ENCODE results near the gene DALRD3.

Gene DALRD3

GRCh38 chr3:49017971-49018706, at the start of gene DALRD3:
Gene DALRD3 (minus strand): TSS chr3:49018580. CDS start chr3:49018564, 16 bp downstream.
- DNase-seq (ENCODE audit: low spot score): peak; percentile 71

- DNase-seq (ENCODE audit: low spot score): no peak
Observed at GRCh38 chr3:49058011-49058410, 39.6 kb upstream of the DALRD3 start.

- no peak for DNase-seq (ENCODE audit: low spot score)
Observed at GRCh38 chr3:49057268-49057667, 38.9 kb upstream of the DALRD3 start.

- no peak for DNase-seq (ENCODE audit: low spot score)
Observed at GRCh38 chr3:49054344-49054862, 36.0 kb upstream of the DALRD3 start.

GRCh38 chr3:49053543-49053942, 35.2 kb upstream of the DALRD3 start:
- no peak for DNase-seq (ENCODE audit: low spot score)

- no peak for DNase-seq (ENCODE audit: low spot score)
Observed at GRCh38 chr3:49035281-49035680, 16.9 kb upstream of the DALRD3 start.

- no peak for DNase-seq (ENCODE audit: low spot score)
Observed at GRCh38 chr3:49034650-49035049, 16.3 kb upstream of the DALRD3 start.

GRCh38 chr3:49032646-49033304, 14.4 kb upstream of the DALRD3 start:
- DNase-seq (ENCODE audit: low spot score): no peak

- DNase-seq (ENCODE audit: low spot score): no peak
Observed at GRCh38 chr3:49030321-49030720, 11.9 kb upstream of the DALRD3 start.

GRCh38 chr3:49029563-49029884, 11.1 kb upstream of the DALRD3 start:
- no peak for DNase-seq (ENCODE audit: low spot score)

- peak; percentile 90 for DNase-seq (ENCODE audit: low spot score)
Observed at GRCh38 chr3:49028673-49029562, 10.5 kb upstream of the DALRD3 start, which contains the start of gene IMPDH2. Gene IMPDH2 (minus strand): TSS chr3:49029398. CDS start chr3:49029350, 48 bp downstream.

- no peak for DNase-seq (ENCODE audit: low spot score)
Observed at GRCh38 chr3:49028298-49028672, 9.9 kb upstream of the DALRD3 start.

- no peak for DNase-seq (ENCODE audit: low spot score)
Observed at GRCh38 chr3:49027634-49028033, 9.3 kb upstream of the DALRD3 start.

- no peak for DNase-seq (ENCODE audit: low spot score)
Observed at GRCh38 chr3:49026536-49026935, 8.2 kb upstream of the DALRD3 start.

- no peak for DNase-seq (ENCODE audit: low spot score)
Observed at GRCh38 chr3:49025793-49026520, 7.6 kb upstream of the DALRD3 start.

GRCh38 chr3:49025005-49025792, 6.8 kb upstream of the DALRD3 start:
- DNase-seq (ENCODE audit: low spot score): no peak

GRCh38 chr3:49024449-49024848, 6.1 kb upstream of the DALRD3 start:
- no peak for DNase-seq (ENCODE audit: low spot score)

GRCh38 chr3:49023775-49024174, 5.4 kb upstream of the DALRD3 start:
- no peak for DNase-seq (ENCODE audit: low spot score)

GRCh38 chr3:49022688-49023171, 4.3 kb upstream of the DALRD3 start:
- DNase-seq (ENCODE audit: low spot score): peak; percentile 36

GRCh38 chr3:49021813-49022687, 3.7 kb upstream of the DALRD3 start, which contains the start of gene NDUFAF3:
Gene NDUFAF3 (plus strand): TSS chr3:49022121. CDS start chr3:49022145, 24 bp downstream.
- peak; percentile 96 for DNase-seq (ENCODE audit: low spot score)

Measured in SW480 (cell line).